Activated naive CD8-positive, alpha-beta T cell treated with anti-CD3 and anti-CD28 coated beads for 36 hours (primary cell): ENCODE results near the gene ICE1. TPM values are rescaled to one million over a fixed set of nuclear protein-coding genes. Genes with fewer than 3 reads are reported as not detected.

Source experiments
- DNase-seq: peaks from one replicate; pipeline ENCODE4 v3.0.0; 2021
- H3K27ac Mint-ChIP-seq: one replicate; pipeline ENCODE4 v1.8.0; 2022; ENCODE audit warnings: mild to moderate bottlenecking, moderate library complexity, mixed read lengths
- H3K27me3 Mint-ChIP-seq: one replicate; pipeline ENCODE4 v1.8.0; 2022; ENCODE audit warnings: mild to moderate bottlenecking, mixed read lengths
- H3K36me3 Mint-ChIP-seq: one replicate; pipeline ENCODE4 v1.8.0; 2021; ENCODE audit warnings: mild to moderate bottlenecking, mixed read lengths
- H3K4me1 Mint-ChIP-seq: one replicate; pipeline ENCODE4 v1.8.0; 2021; ENCODE audit warnings: mixed read lengths
- H3K4me3 Mint-ChIP-seq: one replicate; pipeline ENCODE4 v1.8.0; 2022; ENCODE audit warnings: mild to moderate bottlenecking, moderate library complexity, mixed read lengths
- H3K9me3 Mint-ChIP-seq: one replicate; pipeline ENCODE4 v1.8.0; 2022; ENCODE audit warnings: mixed read lengths
- total RNA-seq, 2 experiments: library from RNA; stranded (reverse); gene quantifications; one replicate each; pipeline ENCODE4 v1.2.3, GENCODE V29; 2021

ICE1 gene
- total RNA-seq = 10 to 100 TPM; 35.9 to 37.7 TPM

- H3K4me1 Mint-ChIP-seq = peaks cover 23% of the 10 kb centered on the region
- H3K9me3 Mint-ChIP-seq = no peaks in the 10 kb centered on the region
- no peaks in the 10 kb centered on the region for H3K27me3 Mint-ChIP-seq
- peaks cover 5% of the 10 kb centered on the region for H3K36me3 Mint-ChIP-seq
- H3K27ac Mint-ChIP-seq = peak within 1 kb of the TSS; percentile 98
- peak within 1 kb of the TSS; percentile 95 for H3K4me3 Mint-ChIP-seq
- DNase-seq = peak; percentile 92
Observed at GRCh38 chr5:5421961-5422818, at the start of gene ICE1. ICE1 (plus strand) TSS chr5:5422677; CDS start chr5:5422916, 239 bp downstream.

- no peak overlapping the region for H3K4me3 Mint-ChIP-seq
- H3K4me1 Mint-ChIP-seq = no peaks in the 10 kb centered on the region
- no peak for DNase-seq
- peaks cover 2% of the 10 kb centered on the region for H3K36me3 Mint-ChIP-seq
- no peaks in the 10 kb centered on the region for H3K9me3 Mint-ChIP-seq
- H3K27me3 Mint-ChIP-seq = no peaks in the 10 kb centered on the region
- no peak overlapping the region for H3K27ac Mint-ChIP-seq
Observed at GRCh38 chr5:5372930-5373329, 49.5 kb upstream of the ICE1 start.

GRCh38 chr5:5373351-5373989, 49.0 kb upstream of the ICE1 start:
- no peaks in the 10 kb centered on the region for H3K9me3 Mint-ChIP-seq
- no peaks in the 10 kb centered on the region for H3K27me3 Mint-ChIP-seq
- no peaks in the 10 kb centered on the region for H3K4me1 Mint-ChIP-seq
- DNase-seq = no peak
- H3K36me3 Mint-ChIP-seq = peaks cover 2% of the 10 kb centered on the region
- H3K27ac Mint-ChIP-seq = no peak overlapping the region
- H3K4me3 Mint-ChIP-seq = no peak overlapping the region

GRCh38 chr5:5374009-5374715, 48.3 kb upstream of the ICE1 start:
- no peak overlapping the region for H3K27ac Mint-ChIP-seq
- H3K36me3 Mint-ChIP-seq = peaks cover 2% of the 10 kb centered on the region
- no peak for DNase-seq
- H3K9me3 Mint-ChIP-seq = no peaks in the 10 kb centered on the region
- no peaks in the 10 kb centered on the region for H3K27me3 Mint-ChIP-seq
- H3K4me1 Mint-ChIP-seq = no peaks in the 10 kb centered on the region
- no peak overlapping the region for H3K4me3 Mint-ChIP-seq

GRCh38 chr5:5377780-5378179, 44.7 kb upstream of the ICE1 start:
- no peaks in the 10 kb centered on the region for H3K9me3 Mint-ChIP-seq
- DNase-seq = no peak
- no peaks in the 10 kb centered on the region for H3K4me1 Mint-ChIP-seq
- no peaks in the 10 kb centered on the region for H3K27me3 Mint-ChIP-seq
- H3K4me3 Mint-ChIP-seq = no peak overlapping the region
- H3K27ac Mint-ChIP-seq = no peak overlapping the region
- H3K36me3 Mint-ChIP-seq = peaks cover 1% of the 10 kb centered on the region

GRCh38 chr5:5378531-5378930, 43.9 kb upstream of the ICE1 start:
- no peak for DNase-seq
- Mint-ChIP-seq H3K27me3 (no peaks in the 10 kb centered on the region), H3K27ac (no peak overlapping the region), H3K4me1 (no peaks in the 10 kb centered on the region), H3K36me3 (peaks cover 1% of the 10 kb centered on the region), H3K9me3 (no peaks in the 10 kb centered on the region), H3K4me3 (no peak overlapping the region)

GRCh38 chr5:5380298-5380697, 42.2 kb upstream of the ICE1 start:
- Mint-ChIP-seq H3K4me3 (no peak overlapping the region), H3K27ac (no peak overlapping the region), H3K27me3 (no peaks in the 10 kb centered on the region), H3K9me3 (no peaks in the 10 kb centered on the region), H3K36me3 (peaks cover 1% of the 10 kb centered on the region), H3K4me1 (no peaks in the 10 kb centered on the region)
- no peak for DNase-seq

- Mint-ChIP-seq H3K4me3 (no peak overlapping the region), H3K9me3 (no peaks in the 10 kb centered on the region), H3K27ac (no peak overlapping the region), H3K36me3 (peaks cover 1% of the 10 kb centered on the region), H3K4me1 (no peaks in the 10 kb centered on the region), H3K27me3 (no peaks in the 10 kb centered on the region)
- DNase-seq = no peak
Observed at GRCh38 chr5:5381310-5381913, 41.1 kb upstream of the ICE1 start.

GRCh38 chr5:5383461-5383860, 39.0 kb upstream of the ICE1 start:
- no peaks in the 10 kb centered on the region for H3K4me1 Mint-ChIP-seq
- H3K4me3 Mint-ChIP-seq = no peak overlapping the region
- H3K36me3 Mint-ChIP-seq = peaks cover 1% of the 10 kb centered on the region
- H3K27me3 Mint-ChIP-seq = no peaks in the 10 kb centered on the region
- H3K27ac Mint-ChIP-seq = no peak overlapping the region
- no peaks in the 10 kb centered on the region for H3K9me3 Mint-ChIP-seq
- no peak for DNase-seq

- no peak for DNase-seq
- Mint-ChIP-seq H3K27ac (no peak overlapping the region), H3K9me3 (no peaks in the 10 kb centered on the region), H3K4me1 (no peaks in the 10 kb centered on the region), H3K27me3 (no peaks in the 10 kb centered on the region), H3K36me3 (no peaks in the 10 kb centered on the region), H3K4me3 (no peak overlapping the region)
Observed at GRCh38 chr5:5384660-5385330, 37.7 kb upstream of the ICE1 start.

- H3K4me3 Mint-ChIP-seq = no peak overlapping the region
- no peak for DNase-seq
- H3K36me3 Mint-ChIP-seq = no peaks in the 10 kb centered on the region
- no peaks in the 10 kb centered on the region for H3K9me3 Mint-ChIP-seq
- no peak overlapping the region for H3K27ac Mint-ChIP-seq
- H3K4me1 Mint-ChIP-seq = no peaks in the 10 kb centered on the region
- H3K27me3 Mint-ChIP-seq = no peaks in the 10 kb centered on the region
Observed at GRCh38 chr5:5385331-5385662, 37.2 kb upstream of the ICE1 start.

- Mint-ChIP-seq H3K9me3 (no peaks in the 10 kb centered on the region), H3K27ac (no peak overlapping the region), H3K4me1 (no peaks in the 10 kb centered on the region), H3K27me3 (no peaks in the 10 kb centered on the region), H3K36me3 (peaks cover 5% of the 10 kb centered on the region), H3K4me3 (no peak overlapping the region)
- no peak for DNase-seq
Observed at GRCh38 chr5:5386329-5386728, 36.1 kb upstream of the ICE1 start.

- H3K9me3 Mint-ChIP-seq = no peaks in the 10 kb centered on the region
- H3K27ac Mint-ChIP-seq = no peak overlapping the region
- peaks cover 5% of the 10 kb centered on the region for H3K36me3 Mint-ChIP-seq
- H3K27me3 Mint-ChIP-seq = no peaks in the 10 kb centered on the region
- DNase-seq = no peak
- no peaks in the 10 kb centered on the region for H3K4me1 Mint-ChIP-seq
- H3K4me3 Mint-ChIP-seq = no peak overlapping the region
Observed at GRCh38 chr5:5387192-5387591, 35.3 kb upstream of the ICE1 start.

- no peak overlapping the region for H3K4me3 Mint-ChIP-seq
- DNase-seq = no peak
- no peaks in the 10 kb centered on the region for H3K9me3 Mint-ChIP-seq
- H3K27me3 Mint-ChIP-seq = no peaks in the 10 kb centered on the region
- peaks cover 5% of the 10 kb centered on the region for H3K36me3 Mint-ChIP-seq
- H3K4me1 Mint-ChIP-seq = no peaks in the 10 kb centered on the region
- H3K27ac Mint-ChIP-seq = no peak overlapping the region
Observed at GRCh38 chr5:5387777-5388176, 34.7 kb upstream of the ICE1 start.
